ENCODE data around the gene CCN5.
"Not testable (repeated sequence)": the region's sequence is repeated elsewhere in the genome, so short reads cannot be mapped to it uniquely, and the experiment has no call there.

DNA sequence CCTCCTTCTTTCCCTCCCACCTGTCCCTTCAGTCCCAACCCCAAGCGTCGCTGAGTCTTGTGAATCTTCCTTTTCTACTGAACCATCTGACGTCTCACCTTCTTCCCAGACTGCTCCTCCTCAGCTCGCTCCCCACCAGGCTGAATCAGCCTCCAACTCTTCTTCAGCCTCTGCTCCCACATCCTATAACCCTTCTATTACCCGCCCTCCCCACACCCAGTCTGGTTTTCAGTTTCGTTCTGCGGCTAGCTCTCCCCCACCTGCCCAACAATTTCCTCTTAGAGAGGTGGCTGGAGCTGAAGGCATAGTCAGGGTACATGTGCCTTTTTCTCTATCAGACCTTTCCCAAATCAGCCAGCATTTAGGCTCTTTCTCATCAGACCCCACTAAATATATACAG is 43.6 kb upstream of the CCN5 start:
- TF ChIP-seq, protein P1, sequence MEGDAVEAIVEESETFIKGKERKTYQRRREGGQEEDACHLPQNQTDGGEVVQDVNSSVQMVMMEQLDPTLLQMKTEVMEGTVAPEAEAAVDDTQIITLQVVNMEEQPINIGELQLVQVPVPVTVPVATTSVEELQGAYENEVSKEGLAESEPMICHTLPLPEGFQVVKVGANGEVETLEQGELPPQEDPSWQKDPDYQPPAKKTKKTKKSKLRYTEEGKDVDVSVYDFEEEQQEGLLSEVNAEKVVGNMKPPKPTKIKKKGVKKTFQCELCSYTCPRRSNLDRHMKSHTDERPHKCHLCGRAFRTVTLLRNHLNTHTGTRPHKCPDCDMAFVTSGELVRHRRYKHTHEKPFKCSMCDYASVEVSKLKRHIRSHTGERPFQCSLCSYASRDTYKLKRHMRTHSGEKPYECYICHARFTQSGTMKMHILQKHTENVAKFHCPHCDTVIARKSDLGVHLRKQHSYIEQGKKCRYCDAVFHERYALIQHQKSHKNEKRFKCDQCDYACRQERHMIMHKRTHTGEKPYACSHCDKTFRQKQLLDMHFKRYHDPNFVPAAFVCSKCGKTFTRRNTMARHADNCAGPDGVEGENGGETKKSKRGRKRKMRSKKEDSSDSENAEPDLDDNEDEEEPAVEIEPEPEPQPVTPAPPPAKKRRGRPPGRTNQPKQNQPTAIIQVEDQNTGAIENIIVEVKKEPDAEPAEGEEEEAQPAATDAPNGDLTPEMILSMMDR (IDR thresholded peaks at IDR 0.05), result not testable (repeated sequence)
- TF ChIP-seq EZH2, EZH2phosphoT487 (IDR thresholded peaks at IDR 0.05): not testable (repeated sequence)

All from neural progenitor cell (in vitro differentiated cells).